Activated CD8-positive, alpha-beta T cell treated with anti-CD3 and anti-CD28 coated beads, Interleukin-2, amount 10 ng/mL, durations not matched to agents 7 days and 5 days (primary cell): ENCODE measurements around the gene SCAMP2. TPM values are rescaled to one million over a fixed set of nuclear protein-coding genes. Genes with fewer than 3 reads are reported as not detected.

Experiments used
- ATAC-seq: fragments of 150-1000 bp; cut with Tn5 transposase; one replicate; pipeline ENCODE4 v1.10.0; 2021; ENCODE audit warnings: moderate library complexity
- CTCF ChIA-PET: fragments of 350-600 bp; sonication (Branson Sonifier 250); formaldehyde crosslinking; loops from one replicate; lab custom pipeline; 2021; ENCODE audit warnings: antibody characterized with exemption; lab: Charles Lee
- POLR2A ChIA-PET: fragments of 350-600 bp; sonication (Branson Sonifier 250); formaldehyde crosslinking; loops from one replicate; lab custom pipeline; 2021; ENCODE audit warnings: antibody characterized with exemption; lab: Charles Lee
- DNase-seq: peaks from one replicate; pipeline ENCODE4 v3.0.0-alpha.2; 2020
- H3K27ac Mint-ChIP-seq: one replicate; pipeline ENCODE4 v1.8.0; 2021; ENCODE audit warnings: mild to moderate bottlenecking, mixed read lengths
- H3K27me3 Mint-ChIP-seq: one replicate; pipeline ENCODE4 v1.8.0; 2021; ENCODE audit warnings: low read depth, mixed read lengths
- H3K36me3 Mint-ChIP-seq: one replicate; pipeline ENCODE4 v1.8.0; 2021; ENCODE audit warnings: low read depth, mixed read lengths
- H3K4me1 Mint-ChIP-seq: one replicate; pipeline ENCODE4 v1.8.0; 2021; ENCODE audit warnings: low read depth, mixed read lengths
- H3K4me3 Mint-ChIP-seq: one replicate; pipeline ENCODE4 v1.8.0; 2021; ENCODE audit warnings: mild to moderate bottlenecking, mixed read lengths
- H3K9me3 Mint-ChIP-seq: one replicate; pipeline ENCODE4 v1.8.0; 2022; ENCODE audit warnings: mixed read lengths; ENCODE audit not compliant: insufficient read depth
- total RNA-seq, 2 experiments: library from RNA; stranded (reverse); gene quantifications; one replicate each; pipeline ENCODE4 v1.2.3, GENCODE V29; 2021

SCAMP2 gene
- total RNA-seq, 2 experiments from 2014 or later, result 96.9 to 105 TPM

- ChIA-PET POLR2A (no interaction called here), CTCF (interaction anchor here (1.6 to 2.0 kb wide), 2 partner anchors 52 to 81 kb away, joined by 3 to 6 read pairs; no protein-coding TSS in a partner anchor)
- Mint-ChIP-seq H3K27ac (no peak overlapping the region), H3K4me1 (peaks cover 11% of the 10 kb centered on the region), H3K4me3 (no peak overlapping the region), H3K27me3 (peaks cover 2% of the 10 kb centered on the region), H3K36me3 (no peaks in the 10 kb centered on the region), H3K9me3 (no peaks in the 10 kb centered on the region)
- no peak for DNase-seq
- no peak for ATAC-seq
These were observed 53.1 kb downstream of the SCAMP2 start for GRCh38 chr15:74820056-74820455.

- ChIA-PET POLR2A (no interaction called here), CTCF (no interaction called here)
- H3K36me3 Mint-ChIP-seq, result no peaks in the 10 kb centered on the region
- H3K27ac Mint-ChIP-seq, result no peak overlapping the region
- H3K4me1 Mint-ChIP-seq, result peaks cover 11% of the 10 kb centered on the region
- DNase-seq, result no peak
- H3K9me3 Mint-ChIP-seq, result no peaks in the 10 kb centered on the region
- no peaks in the 10 kb centered on the region for H3K27me3 Mint-ChIP-seq
- no peak for ATAC-seq
- H3K4me3 Mint-ChIP-seq, result no peak overlapping the region
These were observed 55.8 kb downstream of the SCAMP2 start for GRCh38 chr15:74817370-74817737.

DNA sequence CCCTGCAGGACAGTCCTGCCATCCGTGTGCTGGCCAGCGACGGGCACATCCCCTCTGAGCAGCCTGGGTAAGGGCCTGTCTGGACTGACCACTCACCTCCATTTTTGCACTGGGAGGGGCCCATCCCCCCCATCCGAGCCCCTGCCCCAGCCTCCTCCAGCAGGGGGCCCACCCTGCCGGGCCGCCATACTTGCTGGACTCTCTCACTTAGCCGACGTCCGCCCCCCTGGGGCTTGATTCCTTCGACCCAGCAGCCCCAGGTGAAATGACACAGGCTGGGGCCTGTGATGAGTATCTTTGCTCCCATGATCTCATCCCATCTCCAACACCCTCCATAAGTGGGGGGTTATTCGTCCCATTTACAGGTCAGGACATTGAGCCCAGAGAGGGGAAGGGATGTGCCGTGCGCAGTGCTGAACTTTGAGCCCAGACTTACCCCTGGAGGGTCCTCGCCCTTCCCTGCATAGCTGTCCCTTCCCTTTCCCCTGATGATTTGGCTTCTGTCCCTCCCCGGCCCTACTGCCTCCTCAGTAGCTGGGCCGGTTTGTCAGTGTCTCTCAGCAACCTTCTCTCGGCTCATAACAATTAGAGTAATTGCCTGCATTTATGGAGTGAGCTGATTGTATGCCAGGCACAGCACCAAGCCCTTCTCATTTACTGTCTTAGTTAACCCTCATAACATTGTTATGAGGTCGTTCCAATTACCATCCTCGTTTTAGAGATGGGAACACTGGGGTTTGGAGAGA lies 56.4 kb downstream of the SCAMP2 start:
- Mint-ChIP-seq H3K4me3 (no peak overlapping the region), H3K27ac (no peak overlapping the region), H3K36me3 (no peaks in the 10 kb centered on the region), H3K4me1 (peaks cover 11% of the 10 kb centered on the region), H3K9me3 (no peaks in the 10 kb centered on the region), H3K27me3 (no peaks in the 10 kb centered on the region)
- ChIA-PET POLR2A (no interaction called here), CTCF (no interaction called here)
- ATAC-seq (no peak), DNase-seq (no peak)

DNA sequence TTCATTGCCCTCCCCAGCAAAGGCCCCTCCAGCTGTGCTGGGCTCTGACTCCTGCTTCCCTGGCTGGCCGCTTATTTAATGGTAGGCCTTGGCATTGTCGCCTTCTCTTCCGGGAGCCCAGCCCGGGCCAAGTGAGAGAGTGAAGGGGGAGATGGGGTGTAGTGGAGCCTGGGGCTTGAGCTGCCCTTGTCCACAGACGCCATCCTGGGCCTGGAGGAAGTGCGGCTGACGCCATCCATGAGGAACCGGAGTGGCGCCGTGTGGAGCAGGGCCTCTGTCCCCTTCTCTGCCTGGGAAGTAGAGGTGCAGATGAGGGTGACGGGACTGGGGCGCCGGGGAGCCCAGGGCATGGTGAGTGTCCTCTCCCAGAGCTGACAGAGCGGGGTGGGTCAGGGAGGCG lies 57.2 kb downstream of the SCAMP2 start:
- Mint-ChIP-seq H3K36me3 (no peaks in the 10 kb centered on the region), H3K4me1 (peaks cover 11% of the 10 kb centered on the region), H3K27me3 (peaks cover 2% of the 10 kb centered on the region), H3K9me3 (no peaks in the 10 kb centered on the region), H3K27ac (no peak overlapping the region), H3K4me3 (no peak overlapping the region)
- ATAC-seq, result no peak
- DNase-seq, result no peak
- CTCF ChIA-PET, result interaction anchor here (1.1 to 1.5 kb wide), 2 partner anchors 86 to 181 kb away, joined by 3 to 4 read pairs; no protein-coding TSS in a partner anchor
- POLR2A ChIA-PET, result no interaction called here

GRCh38 chr15:74815121-74815934 lies 57.8 kb downstream of the SCAMP2 start:
- ChIA-PET CTCF (interaction anchor here (1.1 to 1.5 kb wide), 2 partner anchors 86 to 181 kb away, joined by 3 to 4 read pairs; no protein-coding TSS in a partner anchor), POLR2A (no interaction called here)
- no peaks in the 10 kb centered on the region for H3K36me3 Mint-ChIP-seq
- H3K9me3 Mint-ChIP-seq, result no peaks in the 10 kb centered on the region
- no peak overlapping the region for H3K4me3 Mint-ChIP-seq
- peaks cover 2% of the 10 kb centered on the region for H3K27me3 Mint-ChIP-seq
- ATAC-seq (no peak), DNase-seq (no peak)
- H3K4me1 Mint-ChIP-seq, result peaks cover 11% of the 10 kb centered on the region
- no peak overlapping the region for H3K27ac Mint-ChIP-seq

GRCh38 chr15:74812533-74812932 lies 60.6 kb downstream of the SCAMP2 start, which contains the start of gene LMAN1L:
Gene LMAN1L, plus strand, starts transcription at chr15:74812835. Its CDS starts 20 bp downstream, at chr15:74812855.
- ATAC-seq (no peak), DNase-seq (no peak)
- no peak within 1 kb of the TSS for H3K4me3 Mint-ChIP-seq
- no peaks in the 10 kb centered on the region for H3K36me3 Mint-ChIP-seq
- H3K27me3 Mint-ChIP-seq, result peaks cover 7% of the 10 kb centered on the region
- H3K9me3 Mint-ChIP-seq, result no peaks in the 10 kb centered on the region
- peak within 1 kb of the TSS; percentile 30 for H3K27ac Mint-ChIP-seq
- peaks cover 4% of the 10 kb centered on the region for H3K4me1 Mint-ChIP-seq
- ChIA-PET CTCF (no interaction called here), POLR2A (no interaction called here)

DNA sequence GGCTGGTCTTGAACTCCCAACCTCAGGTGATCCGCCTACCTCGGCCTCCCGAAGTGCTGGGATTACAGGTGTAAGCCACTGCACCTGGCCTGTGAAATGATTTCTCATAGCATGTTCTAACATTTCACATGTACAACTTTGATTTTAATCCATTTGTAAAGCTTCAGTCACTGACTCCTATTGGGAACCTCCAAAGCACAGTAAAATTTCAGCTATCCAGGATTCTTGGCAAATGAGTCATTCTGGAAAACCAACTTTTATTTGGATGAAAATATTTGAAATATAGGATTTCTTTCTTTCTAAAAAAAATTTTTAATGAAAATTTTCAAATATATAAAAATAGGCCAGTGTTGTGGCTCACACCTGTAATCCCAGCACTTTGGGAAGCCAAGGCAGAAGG lies 63.2 kb downstream of the SCAMP2 start:
- Mint-ChIP-seq H3K9me3 (no peaks in the 10 kb centered on the region), H3K4me1 (peaks cover 18% of the 10 kb centered on the region), H3K27me3 (peaks cover 7% of the 10 kb centered on the region), H3K36me3 (peaks cover 4% of the 10 kb centered on the region), H3K4me3 (no peak overlapping the region), H3K27ac (no peak overlapping the region)
- ChIA-PET POLR2A (interaction anchor here (0.6 to 0.8 kb wide), 2 partner anchors 35 to 138 kb away, joined by 3 read pairs; no protein-coding TSS in a partner anchor), CTCF (interaction anchor here (0.8 to 1.8 kb wide), 4 partner anchors 22 to 92 kb away, joined by 3 to 6 read pairs (median 4); no protein-coding TSS in a partner anchor)
- DNase-seq (no peak), ATAC-seq (no peak)

DNA sequence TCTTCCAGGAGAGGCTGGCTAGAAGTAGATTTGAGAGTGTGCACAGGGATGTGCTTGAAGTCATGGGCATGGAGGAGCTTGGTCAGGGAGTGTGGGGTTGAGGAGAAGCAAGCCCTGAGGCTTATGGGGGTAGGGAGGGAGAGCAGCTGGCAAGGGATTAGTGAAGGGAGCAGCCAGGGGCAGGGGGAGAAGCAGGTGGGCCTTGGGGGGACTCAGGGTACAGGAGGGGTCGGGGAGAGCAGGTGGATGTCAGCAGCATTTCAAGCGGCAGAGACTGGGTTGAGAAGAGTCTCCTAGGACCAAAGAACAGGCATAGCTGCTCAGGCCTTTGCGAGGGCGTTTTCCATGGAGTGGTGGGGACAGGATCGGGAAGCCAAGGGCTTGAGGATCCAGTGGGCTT lies 63.9 kb downstream of the SCAMP2 start:
- peak overlapping the region; percentile 56 for H3K27ac Mint-ChIP-seq
- CTCF ChIA-PET, result interaction anchor here (0.6 to 1.8 kb wide), 6 partner anchors 21 to 92 kb away, joined by 3 to 6 read pairs (median 4); no protein-coding TSS in a partner anchor
- no peaks in the 10 kb centered on the region for H3K9me3 Mint-ChIP-seq
- POLR2A ChIA-PET, result interaction anchor here (0.6 kb wide), 1 partner anchor 138 kb away, joined by 3 read pairs; no protein-coding TSS in a partner anchor
- H3K4me3 Mint-ChIP-seq, result no peak overlapping the region
- DNase-seq, result no peak
- H3K36me3 Mint-ChIP-seq, result peaks cover 12% of the 10 kb centered on the region
- H3K27me3 Mint-ChIP-seq, result peaks cover 7% of the 10 kb centered on the region
- peaks cover 22% of the 10 kb centered on the region for H3K4me1 Mint-ChIP-seq
- ATAC-seq, result no peak

DNA sequence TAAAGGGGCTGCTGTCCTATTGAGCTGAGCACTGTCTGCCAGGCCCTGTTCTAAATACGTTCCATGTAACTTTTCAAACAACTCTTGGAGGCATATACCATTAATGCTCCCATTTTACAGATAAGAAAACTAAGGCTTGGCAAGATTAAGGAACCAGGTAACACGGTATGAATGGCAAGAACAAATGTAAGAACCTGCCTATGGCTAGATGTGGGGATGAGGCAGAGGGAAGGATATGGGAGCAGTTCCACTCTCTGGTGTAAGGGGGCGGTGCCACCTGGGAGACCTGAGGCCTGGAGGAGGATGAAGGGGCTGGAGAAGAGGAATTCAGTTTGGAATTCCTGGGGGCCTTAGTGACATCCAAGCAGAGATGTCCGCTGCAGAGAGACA lies 64.3 kb downstream of the SCAMP2 start:
- H3K4me1 Mint-ChIP-seq, result peaks cover 23% of the 10 kb centered on the region
- ATAC-seq (no peak), DNase-seq (no peak)
- ChIA-PET CTCF (interaction anchor here (0.6 to 1.4 kb wide), 4 partner anchors 9 to 93 kb away, joined by 3 to 4 read pairs (median 4); no protein-coding TSS in a partner anchor), POLR2A (interaction anchor here (1.3 kb wide), 1 partner anchor 41 kb away, joined by 3 read pairs; no protein-coding TSS in a partner anchor)
- H3K36me3 Mint-ChIP-seq, result peaks cover 16% of the 10 kb centered on the region
- peaks cover 7% of the 10 kb centered on the region for H3K27me3 Mint-ChIP-seq
- H3K9me3 Mint-ChIP-seq, result no peaks in the 10 kb centered on the region
- peak overlapping the region; percentile 56 for H3K27ac Mint-ChIP-seq
- H3K4me3 Mint-ChIP-seq, result no peak overlapping the region

DNA sequence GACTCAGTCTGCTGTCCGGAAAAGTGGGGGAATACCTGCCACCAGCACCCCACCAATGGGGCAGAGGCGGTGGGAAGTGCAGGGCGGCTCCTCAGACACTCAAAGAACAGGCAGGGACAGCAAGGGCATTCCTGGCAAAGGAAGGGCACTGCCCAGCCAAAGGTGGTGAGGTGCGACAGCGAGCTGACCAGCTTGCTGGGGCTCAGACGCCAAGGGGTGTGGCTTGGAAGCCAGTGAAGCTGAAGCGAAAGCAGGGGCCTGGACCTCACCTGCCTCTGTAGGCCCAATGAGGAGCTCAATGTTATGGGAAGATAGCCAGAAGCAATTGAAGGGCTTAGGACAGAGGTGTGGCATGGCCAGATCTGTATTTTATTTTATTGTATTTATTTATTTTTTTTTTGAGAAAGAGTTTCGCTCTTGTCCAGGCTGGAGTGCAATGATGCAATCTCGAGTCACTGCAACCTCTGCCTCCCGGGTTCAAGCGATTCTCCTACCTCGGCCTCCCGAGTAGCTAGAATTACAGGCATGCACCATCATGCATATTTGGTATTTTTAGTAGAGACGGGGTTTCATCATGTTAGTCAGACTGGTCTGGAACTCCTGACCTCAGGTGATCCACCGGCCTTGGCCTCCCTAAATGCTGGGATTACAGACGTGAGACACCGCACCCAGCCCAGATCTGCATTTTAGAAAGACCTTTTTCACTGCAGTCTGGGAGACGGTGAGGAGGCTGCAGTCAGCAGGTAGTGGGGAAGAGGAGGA lies 64.9 kb downstream of the SCAMP2 start:
- ChIA-PET CTCF (interaction anchor here (0.6 to 7.2 kb wide), 7 partner anchors 9 to 93 kb away, joined by 3 to 27 read pairs (median 4); no protein-coding TSS in a partner anchor), POLR2A (interaction anchor here (0.7 to 1.3 kb wide), 2 partner anchors 40 to 163 kb away, joined by 3 read pairs; no protein-coding TSS in a partner anchor)
- Mint-ChIP-seq H3K27me3 (peaks cover 7% of the 10 kb centered on the region), H3K27ac (peak overlapping the region; percentile 55), H3K36me3 (peaks cover 18% of the 10 kb centered on the region), H3K4me3 (no peak overlapping the region), H3K4me1 (peaks cover 23% of the 10 kb centered on the region), H3K9me3 (no peaks in the 10 kb centered on the region)
- ATAC-seq (no peak), DNase-seq (no peak)

- H3K36me3 Mint-ChIP-seq, result peaks cover 25% of the 10 kb centered on the region
- H3K4me3 Mint-ChIP-seq, result no peak overlapping the region
- CTCF ChIA-PET, result interaction anchor here (1.0 to 7.2 kb wide), 3 partner anchors 14 to 36 kb away, joined by 4 to 27 read pairs (median 4); no protein-coding TSS in a partner anchor
- H3K9me3 Mint-ChIP-seq, result no peaks in the 10 kb centered on the region
- ATAC-seq (no peak), DNase-seq (no peak)
- H3K4me1 Mint-ChIP-seq, result peaks cover 23% of the 10 kb centered on the region
- POLR2A ChIA-PET, result interaction anchor here (0.8 to 1.3 kb wide), 2 partner anchors 19 to 39 kb away, joined by 3 read pairs; partner anchors contain the start of gene CPLX3
- H3K27ac Mint-ChIP-seq, result peak overlapping the region; percentile 44
- peaks cover 7% of the 10 kb centered on the region for H3K27me3 Mint-ChIP-seq
These were observed 65.9 kb downstream of the SCAMP2 start for GRCh38 chr15:74807282-74807681.
